ENCODE data around the gene FYB1.

DNA sequence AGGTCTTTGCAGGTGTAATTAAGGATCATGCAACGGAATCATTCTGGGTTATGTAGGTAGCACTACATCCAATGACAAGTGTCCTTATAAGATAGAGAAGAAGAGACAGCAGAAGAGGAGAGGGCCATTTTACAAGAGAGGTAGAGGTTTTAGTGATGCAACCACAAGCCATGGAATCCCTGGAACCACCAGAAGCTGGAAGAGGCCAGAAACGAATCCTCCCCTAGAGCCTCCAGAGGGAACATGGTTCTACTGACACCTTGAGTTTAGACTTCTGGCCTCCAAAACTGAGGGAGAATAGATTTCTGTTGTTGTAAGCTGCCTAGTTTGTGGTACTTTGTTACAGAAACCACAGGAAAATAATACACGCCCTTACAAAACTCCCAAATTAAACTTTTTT lies 3.5 kb downstream of the FYB1 start:
- TF ChIP-seq ZNF274 (IDR thresholded peaks at IDR 0.05; ENCODE audit: low read depth, low read length) (no peak), RAD21 (IDR thresholded peaks at IDR 0.05; ENCODE audit: low read depth) (no peak), SRF (IDR thresholded peaks at IDR 0.05; ENCODE audit: low read depth) (no peak), EZH2phosphoT487 (IDR thresholded peaks at IDR 0.05; ENCODE audit: borderline replicate concordance) (no peak), POLR2AphosphoS5 (IDR thresholded peaks at IDR 0.05; ENCODE audit: low read depth, low read length) (no peak), EZH2 (IDR thresholded peaks at IDR 0.05) (no peak)
- TF ChIP-seq, protein P1, sequence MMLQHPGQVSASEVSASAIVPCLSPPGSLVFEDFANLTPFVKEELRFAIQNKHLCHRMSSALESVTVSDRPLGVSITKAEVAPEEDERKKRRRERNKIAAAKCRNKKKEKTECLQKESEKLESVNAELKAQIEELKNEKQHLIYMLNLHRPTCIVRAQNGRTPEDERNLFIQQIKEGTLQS (IDR thresholded peaks at IDR 0.05): no peak
- TF ChIP-seq, protein P2, sequence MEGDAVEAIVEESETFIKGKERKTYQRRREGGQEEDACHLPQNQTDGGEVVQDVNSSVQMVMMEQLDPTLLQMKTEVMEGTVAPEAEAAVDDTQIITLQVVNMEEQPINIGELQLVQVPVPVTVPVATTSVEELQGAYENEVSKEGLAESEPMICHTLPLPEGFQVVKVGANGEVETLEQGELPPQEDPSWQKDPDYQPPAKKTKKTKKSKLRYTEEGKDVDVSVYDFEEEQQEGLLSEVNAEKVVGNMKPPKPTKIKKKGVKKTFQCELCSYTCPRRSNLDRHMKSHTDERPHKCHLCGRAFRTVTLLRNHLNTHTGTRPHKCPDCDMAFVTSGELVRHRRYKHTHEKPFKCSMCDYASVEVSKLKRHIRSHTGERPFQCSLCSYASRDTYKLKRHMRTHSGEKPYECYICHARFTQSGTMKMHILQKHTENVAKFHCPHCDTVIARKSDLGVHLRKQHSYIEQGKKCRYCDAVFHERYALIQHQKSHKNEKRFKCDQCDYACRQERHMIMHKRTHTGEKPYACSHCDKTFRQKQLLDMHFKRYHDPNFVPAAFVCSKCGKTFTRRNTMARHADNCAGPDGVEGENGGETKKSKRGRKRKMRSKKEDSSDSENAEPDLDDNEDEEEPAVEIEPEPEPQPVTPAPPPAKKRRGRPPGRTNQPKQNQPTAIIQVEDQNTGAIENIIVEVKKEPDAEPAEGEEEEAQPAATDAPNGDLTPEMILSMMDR (IDR thresholded peaks at IDR 0.05 in 2 of 3, conservative IDR thresholded peaks at IDR 0.05 in 1 of 3; ENCODE audit: borderline replicate concordance in 1 of 3, insufficient read depth in 1 of 3, low read depth in 2 of 3, low read length in 2 of 3): no peak

Measured in HCT116 (cell line).